Memory B cell (primary cell): Measurements from ENCODE around the gene FAF1.

Source experiments
- ATAC-seq: fragments of 150-1000 bp; cut with Tn5 transposase; 2 replicates; pipeline ENCODE4 v1.10.0; 2021; ENCODE audit warnings: low read depth, mild to moderate bottlenecking, moderate library complexity
- DNase-seq, 2 donors: peaks; one replicate each; pipeline ENCODE4 v3.0.0; 2022; ENCODE audit warnings: low spot score in 2 of 2
- H3K27ac Mint-ChIP-seq: one replicate; pipeline ENCODE4 v1.8.0; 2022; ENCODE audit warnings: mild to moderate bottlenecking, moderate library complexity, mixed read lengths
- H3K27me3 Mint-ChIP-seq: one replicate; pipeline ENCODE4 v1.8.0; 2022; ENCODE audit warnings: mixed read lengths
- H3K36me3 Mint-ChIP-seq: one replicate; pipeline ENCODE4 v1.8.0; 2022; ENCODE audit warnings: mild to moderate bottlenecking, mixed read lengths
- H3K4me1 Mint-ChIP-seq: one replicate; pipeline ENCODE4 v1.8.0; 2022; ENCODE audit warnings: mixed read lengths
- H3K4me3 Mint-ChIP-seq: one replicate; pipeline ENCODE4 v1.8.0; 2022; ENCODE audit warnings: mild to moderate bottlenecking, moderate library complexity, mixed read lengths
- H3K9me3 Mint-ChIP-seq: one replicate; pipeline ENCODE4 v1.8.0; 2022; ENCODE audit warnings: mixed read lengths

Gene FAF1

DNA sequence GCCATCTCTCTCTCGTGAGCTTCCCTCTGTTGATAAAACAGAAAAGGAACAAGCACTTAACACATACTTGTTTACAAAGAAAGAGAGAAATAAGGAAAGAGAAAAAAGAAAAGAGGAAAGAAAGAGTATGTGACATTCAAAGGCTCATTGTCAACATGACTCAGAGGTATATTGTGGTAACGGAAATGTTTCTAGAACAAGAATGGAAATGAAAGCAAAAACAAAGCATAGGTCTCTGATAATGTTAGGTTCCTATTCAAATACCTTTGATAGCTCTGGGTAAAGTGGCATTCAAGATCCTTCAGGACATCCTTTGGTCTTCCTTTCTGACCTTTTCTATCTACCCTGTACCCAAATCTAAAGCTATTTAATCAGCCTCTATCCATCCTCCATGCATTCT is 469.4 kb downstream of the FAF1 start:
- ATAC-seq = no peak
- H3K4me1 Mint-ChIP-seq = no peaks in the 10 kb centered on the region

DNA sequence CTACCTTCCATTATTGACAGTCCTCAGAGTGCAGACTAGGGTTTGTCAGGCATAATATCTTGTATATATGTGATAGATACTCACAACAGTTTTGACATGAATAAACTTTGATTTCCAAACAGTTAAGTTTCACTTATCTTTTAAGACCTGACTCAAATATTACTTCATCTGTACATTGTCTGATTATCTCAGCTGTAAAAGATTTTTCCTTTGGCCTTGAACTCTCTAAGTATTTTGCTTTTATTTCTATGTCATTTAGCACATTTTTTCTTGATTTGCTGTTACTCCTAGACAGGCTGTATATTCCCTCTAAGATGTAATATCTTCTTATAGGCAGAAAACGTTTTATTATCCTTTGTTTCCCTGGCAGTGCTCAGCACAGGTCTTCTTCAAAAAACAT is 471.2 kb downstream of the FAF1 start:
- Mint-ChIP-seq H3K27me3 (no peaks in the 10 kb centered on the region), H3K36me3 (peaks cover 52% of the 10 kb centered on the region), H3K9me3 (peaks cover 5% of the 10 kb centered on the region), H3K27ac (no peak overlapping the region), H3K4me3 (no peak overlapping the region), H3K4me1 (no peaks in the 10 kb centered on the region)
- ATAC-seq (no peak), DNase-seq (no peak)

More for the DNA sequence above, 469.4 kb downstream of the FAF1 start:
- DNase-seq = no peak
- Mint-ChIP-seq H3K36me3 (peaks cover 54% of the 10 kb centered on the region), H3K27ac (no peak overlapping the region), H3K4me3 (no peak overlapping the region), H3K9me3 (peaks cover 5% of the 10 kb centered on the region), H3K27me3 (no peaks in the 10 kb centered on the region)

DNA sequence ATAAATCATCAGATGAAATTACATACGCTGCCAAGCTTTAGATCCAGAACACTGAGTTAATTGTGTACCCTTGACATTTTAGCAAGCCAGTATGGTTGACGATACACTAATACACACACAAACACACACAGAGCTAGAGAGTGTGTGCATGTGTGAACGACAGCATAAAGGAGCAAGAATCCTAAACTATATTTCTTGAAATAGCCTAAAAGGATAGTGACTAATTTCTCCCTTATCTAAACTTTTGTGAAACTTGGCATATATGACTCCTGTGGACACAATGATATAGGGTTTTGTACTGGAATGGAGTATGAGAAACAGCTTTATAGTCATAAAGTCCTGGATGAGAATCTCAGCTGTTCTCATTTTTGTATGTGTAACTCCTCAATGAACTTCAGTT is 471.7 kb downstream of the FAF1 start:
- Mint-ChIP-seq H3K27me3 (no peaks in the 10 kb centered on the region), H3K4me3 (no peak overlapping the region), H3K4me1 (no peaks in the 10 kb centered on the region), H3K27ac (no peak overlapping the region), H3K36me3 (peaks cover 56% of the 10 kb centered on the region), H3K9me3 (peaks cover 5% of the 10 kb centered on the region)
- DNase-seq (no peak), ATAC-seq (no peak)

DNA sequence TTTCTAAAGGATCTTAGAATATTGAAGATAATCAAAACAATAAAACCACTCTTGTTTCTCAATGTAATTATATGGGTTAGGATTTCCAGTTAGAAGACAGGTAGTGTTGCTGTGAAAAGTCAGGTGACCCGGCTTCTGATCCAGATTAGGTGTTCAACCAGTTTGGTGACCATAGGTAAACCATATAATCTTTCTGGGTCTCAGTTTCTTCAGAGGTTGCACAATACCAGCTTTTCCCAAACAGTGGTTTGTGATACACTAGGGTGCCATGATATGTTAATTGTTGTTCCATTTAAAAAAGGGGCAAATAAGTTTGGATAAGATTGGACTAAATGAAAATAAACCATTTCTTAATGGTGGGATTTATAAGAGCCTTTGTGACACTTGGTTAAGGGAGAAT is 472.3 kb downstream of the FAF1 start:
- Mint-ChIP-seq H3K36me3 (peaks cover 53% of the 10 kb centered on the region), H3K9me3 (peaks cover 5% of the 10 kb centered on the region), H3K4me3 (no peak overlapping the region), H3K4me1 (no peaks in the 10 kb centered on the region), H3K27me3 (no peaks in the 10 kb centered on the region), H3K27ac (no peak overlapping the region)
- DNase-seq (no peak), ATAC-seq (no peak)

DNA sequence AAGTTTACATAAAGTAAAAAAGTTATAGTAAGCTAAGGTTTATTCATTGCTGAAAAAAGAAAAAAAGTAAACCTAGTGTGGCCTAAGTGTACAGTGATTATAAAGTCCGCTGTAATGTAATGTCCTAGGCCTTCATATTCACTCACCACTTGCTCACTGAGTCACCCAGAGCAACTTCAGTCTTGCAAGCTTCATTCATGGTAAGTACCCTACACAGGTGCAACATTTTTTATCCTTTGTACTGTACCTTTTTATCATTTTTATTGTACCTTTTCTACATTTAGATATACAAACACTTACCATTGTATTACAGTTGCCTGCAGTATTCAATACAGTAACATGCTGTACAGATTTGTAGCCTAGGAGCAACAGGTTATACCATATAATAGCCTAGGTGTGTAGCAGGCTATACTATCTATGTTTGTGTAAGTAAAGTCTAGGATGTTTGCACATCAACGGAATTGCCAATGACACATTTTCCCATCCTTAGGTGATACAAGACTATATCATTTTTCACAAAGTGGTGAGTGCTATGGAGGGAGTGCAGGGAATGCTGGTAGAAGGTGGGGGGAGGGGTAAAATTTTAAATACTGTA is 478.8 kb downstream of the FAF1 start:
- Mint-ChIP-seq H3K9me3 (no peaks in the 10 kb centered on the region), H3K27ac (no peak overlapping the region), H3K4me1 (no peaks in the 10 kb centered on the region), H3K27me3 (no peaks in the 10 kb centered on the region), H3K36me3 (peaks cover 16% of the 10 kb centered on the region), H3K4me3 (no peak overlapping the region)
- DNase-seq (no peak), ATAC-seq (no peak)

DNA sequence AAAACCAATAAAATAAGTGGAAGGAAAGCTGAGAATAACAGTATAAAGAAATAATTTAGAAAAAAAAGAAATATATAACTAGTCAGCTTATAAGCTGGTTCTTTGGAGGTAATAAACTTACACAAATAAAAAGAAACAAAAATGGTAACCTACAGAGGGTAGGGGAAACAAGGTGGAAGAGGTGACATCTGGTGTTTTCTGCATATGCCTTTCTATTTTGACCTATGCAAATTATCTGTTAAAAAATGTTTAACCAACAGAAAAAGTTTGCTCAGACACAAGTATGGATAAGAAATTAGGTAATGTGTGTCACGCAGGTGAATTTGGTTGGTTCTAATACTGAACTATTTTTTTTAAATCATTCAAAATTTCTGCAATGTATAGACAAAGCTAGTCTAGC is 483.3 kb downstream of the FAF1 start:
- no peaks in the 10 kb centered on the region for H3K27me3 Mint-ChIP-seq
- no peak for DNase-seq
- H3K36me3 Mint-ChIP-seq = peaks cover 25% of the 10 kb centered on the region
- H3K4me1 Mint-ChIP-seq = no peaks in the 10 kb centered on the region
- no peak overlapping the region for H3K4me3 Mint-ChIP-seq
- no peak overlapping the region for H3K27ac Mint-ChIP-seq
- ATAC-seq = no peak
- H3K9me3 Mint-ChIP-seq = no peaks in the 10 kb centered on the region

DNA sequence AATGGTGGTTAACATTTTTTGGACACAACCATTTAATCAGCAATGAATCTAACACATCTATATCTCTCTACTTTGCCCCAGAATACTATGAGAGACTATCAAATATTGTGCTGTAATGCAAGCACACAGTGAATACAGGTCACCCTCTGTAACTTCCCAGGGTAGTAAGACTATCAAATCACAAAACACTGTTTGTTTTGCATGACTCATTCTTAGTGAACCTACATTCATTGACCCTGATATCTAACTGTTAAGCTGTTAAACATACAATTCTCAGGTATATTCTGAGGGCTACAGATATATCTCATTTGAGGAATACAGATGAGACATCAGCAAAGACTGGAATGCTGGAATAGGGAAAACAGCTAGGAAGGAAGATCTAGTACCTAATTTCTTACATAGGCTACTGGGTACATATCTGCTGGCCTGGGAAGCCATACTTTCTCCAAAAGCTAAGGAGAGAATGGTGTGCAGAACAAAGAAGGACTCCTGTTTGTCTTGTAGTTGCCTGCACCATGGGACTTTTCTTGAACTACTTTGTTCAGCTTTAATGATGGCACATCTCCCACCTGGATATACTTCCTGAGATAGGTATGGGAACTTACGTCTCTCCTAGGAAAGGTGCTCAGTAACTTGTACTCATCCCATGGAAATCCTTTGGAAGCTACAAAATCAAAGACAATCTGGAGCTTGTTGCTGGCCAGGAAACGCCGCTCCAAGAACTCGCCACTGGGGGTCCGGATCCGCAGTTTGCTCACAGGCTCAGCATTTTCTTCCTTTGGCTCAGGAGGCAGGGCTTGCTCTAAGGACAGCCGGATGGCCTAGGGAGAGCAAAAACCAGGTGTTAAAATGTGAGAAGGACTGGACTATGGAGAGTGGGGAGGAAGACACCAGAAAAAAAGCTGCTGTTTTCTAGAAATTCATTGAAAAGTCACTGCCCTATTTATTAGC is 484.9 kb downstream of the FAF1 start:
- DNase-seq (no peak), ATAC-seq (no peak)
- Mint-ChIP-seq H3K36me3 (peaks cover 28% of the 10 kb centered on the region), H3K4me1 (no peaks in the 10 kb centered on the region), H3K9me3 (no peaks in the 10 kb centered on the region), H3K27me3 (no peaks in the 10 kb centered on the region), H3K27ac (no peak overlapping the region), H3K4me3 (no peak overlapping the region)

DNA sequence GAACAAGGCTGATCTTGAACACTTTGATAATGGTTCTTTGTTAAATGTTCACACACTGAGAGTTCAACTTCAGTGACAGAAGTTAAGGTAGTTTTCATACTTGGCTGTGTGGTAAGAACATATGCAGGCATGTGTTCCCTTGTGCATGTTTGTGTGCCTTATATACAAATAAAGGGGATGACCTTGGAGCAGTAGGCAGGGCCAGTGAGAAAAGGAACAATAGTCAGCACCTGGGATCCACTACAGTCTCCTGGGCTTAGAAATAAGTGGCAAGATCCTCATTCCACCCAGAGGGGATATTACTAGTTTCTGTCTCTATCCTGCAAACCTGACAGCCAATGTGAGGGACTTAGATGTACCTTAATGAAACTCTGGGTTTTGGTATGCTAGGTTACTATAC is 486.6 kb downstream of the FAF1 start:
- H3K9me3 Mint-ChIP-seq = no peaks in the 10 kb centered on the region
- no peaks in the 10 kb centered on the region for H3K27me3 Mint-ChIP-seq
- DNase-seq (no peak), ATAC-seq (no peak)
- no peaks in the 10 kb centered on the region for H3K4me1 Mint-ChIP-seq
- no peak overlapping the region for H3K4me3 Mint-ChIP-seq
- no peak overlapping the region for H3K27ac Mint-ChIP-seq
- H3K36me3 Mint-ChIP-seq = peaks cover 30% of the 10 kb centered on the region

DNA sequence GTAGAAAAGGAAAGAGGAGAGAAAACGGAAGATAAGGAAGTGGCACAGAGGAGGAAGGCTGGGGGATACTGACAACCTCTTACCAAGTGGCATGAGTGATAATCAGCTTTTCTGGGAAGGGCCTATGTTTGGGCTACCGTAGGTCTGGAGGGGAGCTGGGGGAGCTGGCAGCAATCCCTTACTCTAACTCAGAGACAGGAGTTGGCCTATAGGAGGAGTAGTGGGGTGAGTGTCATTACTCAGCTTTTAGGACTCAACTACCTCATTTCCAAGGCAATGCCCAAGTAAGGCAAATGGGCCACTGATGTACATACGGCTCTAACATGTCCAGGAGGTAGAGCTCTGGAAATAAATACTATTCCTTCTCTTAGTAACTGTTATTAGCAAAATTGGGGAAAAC is 488.1 kb downstream of the FAF1 start:
- Mint-ChIP-seq H3K27me3 (no peaks in the 10 kb centered on the region), H3K4me1 (no peaks in the 10 kb centered on the region), H3K9me3 (no peaks in the 10 kb centered on the region), H3K4me3 (no peak overlapping the region), H3K36me3 (peaks cover 31% of the 10 kb centered on the region), H3K27ac (no peak overlapping the region)
- DNase-seq (no peak), ATAC-seq (no peak)

DNA sequence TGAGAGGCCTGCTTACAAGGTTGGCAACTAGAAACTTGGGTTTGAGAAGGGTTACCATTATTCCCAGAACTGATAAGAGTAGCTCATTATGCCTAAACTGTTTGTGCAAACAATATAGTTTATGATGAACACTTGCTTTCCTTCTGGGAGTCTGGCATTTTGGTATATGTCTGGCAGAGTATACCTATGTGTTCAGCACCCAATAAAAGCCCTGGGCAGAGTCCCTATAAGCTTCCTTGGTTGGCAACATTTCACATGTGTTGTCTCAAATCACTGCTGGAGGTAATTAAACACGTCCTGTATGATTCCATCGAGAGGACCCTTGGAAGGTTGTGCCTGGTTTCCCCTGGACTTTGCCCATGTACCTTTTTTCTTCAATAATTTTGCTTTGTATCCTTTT is 497.1 kb downstream of the FAF1 start:
- no peak for DNase-seq
- Mint-ChIP-seq H3K4me1 (no peaks in the 10 kb centered on the region), H3K4me3 (no peak overlapping the region), H3K9me3 (no peaks in the 10 kb centered on the region), H3K27ac (no peak overlapping the region), H3K36me3 (peaks cover 9% of the 10 kb centered on the region), H3K27me3 (no peaks in the 10 kb centered on the region)
- ATAC-seq = no peak

DNA sequence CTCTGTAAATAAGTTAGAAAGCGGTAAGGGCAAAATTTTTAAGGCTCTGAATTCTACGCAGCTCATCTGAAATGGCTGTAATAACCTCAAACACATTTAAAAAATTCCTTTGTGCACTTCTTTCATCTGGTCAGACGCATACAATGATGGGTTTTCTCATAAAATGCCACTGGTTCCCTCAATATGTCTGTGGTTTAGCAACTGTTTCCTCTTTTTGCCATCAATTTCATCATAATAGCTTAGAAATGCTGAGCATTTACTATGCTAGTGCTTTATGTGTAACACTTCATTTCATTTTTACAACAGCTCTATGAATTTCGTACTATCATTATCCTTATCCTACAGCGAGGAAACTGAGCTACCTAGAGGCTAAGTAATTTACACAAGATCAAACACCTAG is 501.6 kb downstream of the FAF1 start:
- no peak for ATAC-seq
- Mint-ChIP-seq H3K9me3 (no peaks in the 10 kb centered on the region), H3K36me3 (peaks cover 17% of the 10 kb centered on the region), H3K27me3 (no peaks in the 10 kb centered on the region), H3K4me1 (no peaks in the 10 kb centered on the region), H3K4me3 (no peak overlapping the region), H3K27ac (no peak overlapping the region)
- DNase-seq = no peak

DNA sequence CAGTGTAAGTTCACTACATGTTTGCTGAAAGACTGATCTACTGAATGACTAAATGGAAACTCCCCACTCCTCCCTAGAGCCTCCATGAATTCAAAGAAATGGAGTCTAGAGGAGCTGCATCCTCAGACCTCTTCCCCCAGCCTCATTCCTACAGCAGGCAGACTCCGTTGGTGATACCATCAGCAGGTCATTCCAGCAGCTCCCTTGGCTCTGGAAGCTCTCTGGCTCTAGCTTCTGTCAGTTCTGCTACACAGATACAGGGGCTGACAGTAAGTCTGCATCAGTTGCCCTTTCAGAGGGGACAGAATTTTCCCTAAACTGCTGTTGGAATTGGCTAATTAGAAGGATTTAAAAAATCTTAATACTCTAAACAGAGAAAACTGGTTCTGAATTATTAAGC is 505.2 kb downstream of the FAF1 start:
- H3K27ac Mint-ChIP-seq = no peak overlapping the region
- peaks cover 21% of the 10 kb centered on the region for H3K36me3 Mint-ChIP-seq
- no peaks in the 10 kb centered on the region for H3K4me1 Mint-ChIP-seq
- H3K27me3 Mint-ChIP-seq = no peaks in the 10 kb centered on the region
- H3K9me3 Mint-ChIP-seq = no peaks in the 10 kb centered on the region
- DNase-seq (no peak), ATAC-seq (no peak)
- no peak overlapping the region for H3K4me3 Mint-ChIP-seq

DNA sequence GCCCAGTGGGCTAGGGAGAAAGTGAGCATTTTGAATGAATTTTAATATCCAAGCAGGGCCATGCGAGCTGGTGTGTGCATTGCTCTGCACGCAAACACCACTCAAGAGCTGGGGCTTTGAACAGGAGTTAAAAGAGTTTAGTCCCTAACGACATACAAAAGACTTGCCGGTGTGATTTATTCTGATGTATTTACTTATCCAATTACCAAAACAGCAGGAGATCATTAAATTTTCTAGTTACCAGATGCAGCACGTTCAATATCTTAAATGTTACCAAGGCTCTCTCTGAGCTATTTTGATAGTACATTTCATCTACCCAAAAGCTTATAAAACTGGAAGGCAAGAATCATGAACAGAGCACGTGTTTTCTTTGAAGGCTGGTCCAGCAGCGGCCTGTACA is 506.8 kb downstream of the FAF1 start:
- no peak overlapping the region for H3K27ac Mint-ChIP-seq
- ATAC-seq = no peak

DNA sequence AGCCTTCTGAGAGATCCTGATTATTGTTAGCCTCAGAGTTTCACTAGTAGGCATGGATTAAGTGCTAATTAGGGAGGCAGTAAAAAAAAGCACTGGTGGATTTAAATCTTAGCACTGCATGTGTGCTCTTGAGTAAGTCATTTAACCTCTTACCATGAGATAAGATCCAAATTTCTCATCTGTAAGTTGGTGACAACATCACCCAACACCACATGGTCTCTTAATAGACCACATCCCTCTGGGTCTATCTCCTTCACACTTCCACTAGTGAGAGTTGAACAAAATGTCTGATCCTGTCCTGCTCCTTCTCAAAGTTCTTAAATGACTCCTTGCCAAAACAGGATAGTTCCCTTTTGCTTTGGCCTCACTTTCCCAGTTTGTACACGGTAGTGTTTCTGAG is 507.4 kb downstream of the FAF1 start:
- Mint-ChIP-seq H3K36me3 (peaks cover 21% of the 10 kb centered on the region), H3K27ac (no peak overlapping the region), H3K4me3 (no peak overlapping the region), H3K9me3 (no peaks in the 10 kb centered on the region), H3K4me1 (no peaks in the 10 kb centered on the region), H3K27me3 (no peaks in the 10 kb centered on the region)
- DNase-seq (no peak), ATAC-seq (no peak)

More for the DNA sequence above, 506.8 kb downstream of the FAF1 start:
- no peak for DNase-seq
- Mint-ChIP-seq H3K36me3 (peaks cover 21% of the 10 kb centered on the region), H3K4me1 (no peaks in the 10 kb centered on the region), H3K27me3 (no peaks in the 10 kb centered on the region), H3K4me3 (no peak overlapping the region), H3K9me3 (no peaks in the 10 kb centered on the region)
